H1 (cell line): ENCODE data around the gene SENP1. TPM values are rescaled to one million over a fixed set of nuclear protein-coding genes. Genes with fewer than 3 reads are reported as not detected.

ENCODE experiments used
- CTCF ChIA-PET: fragments of 300-600 bp; sonication (Branson Sonifier 250); formaldehyde crosslinking; loops from one replicate; lab custom pipeline; 2021; ENCODE audit not compliant: partially characterized antibody; lab: Charles Lee
- POLR2A ChIA-PET: fragments of 300-600 bp; sonication (Branson Sonifier 250); formaldehyde crosslinking; loops from one replicate; lab custom pipeline; 2021; ENCODE audit warnings: inconsistent platforms; ENCODE audit not compliant: partially characterized antibody; lab: Charles Lee
- DNase-seq, 2 experiments: peaks; one replicate each; pipeline versions ENCODE4 v3.0.0 to v3.0.0-alpha.2; 2010 to 2022; ENCODE audit warnings: low spot score in 2 of 2, low read depth in 1 of 2, mixed read lengths in 1 of 2
- FAIRE-seq: peaks from 2 replicates; lab custom pipeline; 2011; peaks lifted over from hg19 to GRCh38; lab: Jason Lieb, UNC
- H2AFZ ChIP-seq: 2 replicates; pipeline ENCODE4 v1.8.1; 2012; ENCODE audit warnings: low read length, inconsistent platforms
- H2AK5ac ChIP-seq: 2 replicates; pipeline ENCODE4 v1.6.1; 2013; ENCODE audit warnings: low read depth, low read length
- H2BK120ac ChIP-seq: replicated peaks from 2 replicates; pipeline ENCODE3; 2013; ENCODE audit warnings: low read depth, low read length, inconsistent platforms
- H2BK12ac ChIP-seq: 2 replicates; pipeline ENCODE4 v1.6.1; 2013; ENCODE audit warnings: low read depth, low read length
- H2BK15ac ChIP-seq: 2 replicates; pipeline ENCODE4 v1.6.1; 2013; ENCODE audit warnings: low read length
- H2BK20ac ChIP-seq: 2 replicates; pipeline ENCODE4 v1.6.1; 2013; ENCODE audit warnings: low read length
- H2BK5ac ChIP-seq: 2 replicates; pipeline ENCODE4 v1.6.1; 2013; ENCODE audit warnings: low read depth, low read length
- H3K14ac ChIP-seq: 2 replicates; pipeline ENCODE4 v1.6.1; 2013; ENCODE audit warnings: inconsistent platforms; ENCODE audit not compliant: insufficient read length
- H3K18ac ChIP-seq: 2 replicates; pipeline ENCODE4 v1.6.1; 2013; ENCODE audit warnings: low read length; ENCODE audit errors: extremely low read depth
- H3K23ac ChIP-seq: 2 replicates; pipeline ENCODE4 v1.6.1; 2013; ENCODE audit warnings: inconsistent platforms; ENCODE audit not compliant: insufficient read length
- H3K23me2 ChIP-seq: 2 replicates; pipeline ENCODE4 v1.6.1; 2013; ENCODE audit warnings: low read depth, low read length
- H3K27ac ChIP-seq: 2 replicates; pipeline ENCODE4 v1.6.1; 2011; ENCODE audit warnings: low read depth, low read length, inconsistent platforms
- H3K27me3 ChIP-seq, 4 experiments: replicated peaks in 1 of 4; 1 replicate in 1 of 4; 2 replicates in 3 of 4; pipeline versions ENCODE4 v1.6.1 to v1.8.1; 2011 to 2013; ENCODE audit warnings: low read length in 3 of 4, mild to moderate bottlenecking in 3 of 4, inconsistent platforms in 2 of 4, mixed read lengths in 2 of 4, moderate library complexity in 1 of 4; ENCODE audit not compliant: control insufficient read depth in 3 of 4, insufficient read depth in 3 of 4; ENCODE audit errors: extremely low read depth in 1 of 4
- H3K36me3 ChIP-seq, 4 experiments: 2 replicates each; pipeline versions ENCODE4 v1.6.1 to v1.8.1; 2011 to 2013; ENCODE audit warnings: mild to moderate bottlenecking in 4 of 4, low read length in 3 of 4, moderate library complexity in 2 of 4, control low read depth in 1 of 4, inconsistent platforms in 1 of 4; ENCODE audit not compliant: insufficient read depth in 4 of 4, control insufficient read depth in 2 of 4
- H3K4ac ChIP-seq: replicated peaks from 2 replicates; pipeline ENCODE3; 2013; ENCODE audit warnings: low read length, low read depth, mixed read lengths, inconsistent platforms; ENCODE audit not compliant: insufficient read length
- H3K4me1 ChIP-seq, 4 experiments: replicated peaks in 1 of 4; 1 replicate in 1 of 4; 2 replicates in 3 of 4; pipeline versions ENCODE4 v1.6.1 to v1.8.1; 2011 to 2013; ENCODE audit warnings: low read length in 3 of 4, inconsistent platforms in 2 of 4, mixed read lengths in 1 of 4; ENCODE audit not compliant: insufficient read depth in 4 of 4, control insufficient read depth in 3 of 4
- H3K4me2 ChIP-seq, 2 experiments: 2 replicates each; pipeline versions ENCODE4 v1.6.1 to v1.8.1; 2011 to 2013; ENCODE audit warnings: low read depth in 2 of 2, low read length in 2 of 2, control low read depth in 1 of 2, inconsistent platforms in 1 of 2, mild to moderate bottlenecking in 1 of 2; ENCODE audit not compliant: insufficient read depth in 1 of 2
- H3K4me3 ChIP-seq, 4 experiments: fragments of 200-600, 300-600 bp in 1 of 4; sonication (generic), shearing (Covaris generic), sonication (Bioruptor Twin) in 1 of 4; 2 replicates each; pipeline versions ENCODE4 v1.5.1 to v1.8.1; 2011 to 2016; ENCODE audit warnings: low read length in 4 of 4, low read depth in 3 of 4, control low read depth in 2 of 4, inconsistent platforms in 2 of 4, mild to moderate bottlenecking in 2 of 4, mixed read lengths in 1 of 4, moderate library complexity in 1 of 4; ENCODE audit not compliant: insufficient read depth in 2 of 4; ENCODE audit errors: extremely low read depth in 1 of 4
- H3K56ac ChIP-seq: replicated peaks from 2 replicates; pipeline ENCODE3; 2013; ENCODE audit warnings: low read depth, mild to moderate bottlenecking, mixed read lengths, low read length, inconsistent platforms; ENCODE audit not compliant: insufficient read length
- H3K79me1 ChIP-seq: 2 replicates; pipeline ENCODE4 v1.6.1; 2013; ENCODE audit warnings: low read depth, low read length, control low read depth
- H3K79me2 ChIP-seq, 2 experiments: 2 replicates each; pipeline versions ENCODE4 v1.6.1 to v1.8.1; 2012 to 2013; ENCODE audit warnings: low read length in 2 of 2, mild to moderate bottlenecking in 2 of 2, inconsistent platforms in 1 of 2; ENCODE audit not compliant: insufficient read depth in 2 of 2, control insufficient read depth in 1 of 2
- H3K9ac ChIP-seq, 4 experiments: replicated peaks in 1 of 4; 1 replicate in 1 of 4; 2 replicates in 3 of 4; pipeline versions ENCODE4 v1.6.1 to v1.8.1; 2011 to 2013; ENCODE audit warnings: low read depth in 3 of 4, low read length in 3 of 4, control low read depth in 2 of 4, mild to moderate bottlenecking in 2 of 4, moderate library complexity in 2 of 4, inconsistent platforms in 1 of 4; ENCODE audit errors: extremely low read depth in 1 of 4
- H3K9me3 ChIP-seq, 2 experiments: 2 replicates each; pipeline versions ENCODE4 v1.6.1 to v1.8.1; 2012 to 2013; ENCODE audit warnings: mild to moderate bottlenecking in 2 of 2, moderate library complexity in 2 of 2, control low read depth in 1 of 2, inconsistent platforms in 1 of 2, low read depth in 1 of 2, low read length in 1 of 2, mixed read lengths in 1 of 2; ENCODE audit not compliant: insufficient read depth in 2 of 2
- H4K20me1 ChIP-seq, 2 experiments: replicated peaks in 1 of 2; 2 replicates each; pipeline versions ENCODE3 to v1.8.1; 2011 to 2013; ENCODE audit warnings: inconsistent platforms in 2 of 2, low read length in 2 of 2, mild to moderate bottlenecking in 1 of 2; ENCODE audit not compliant: insufficient read depth in 2 of 2, control insufficient read depth in 1 of 2
- H4K5ac ChIP-seq: 2 replicates; pipeline ENCODE4 v1.6.1; 2013; ENCODE audit warnings: low read length, low read depth, mixed read lengths, inconsistent platforms; ENCODE audit not compliant: insufficient read length
- H4K8ac ChIP-seq: 2 replicates; pipeline ENCODE4 v1.8.0; 2013; ENCODE audit warnings: mild to moderate bottlenecking, moderate library complexity, low read length, inconsistent platforms; ENCODE audit not compliant: insufficient read depth; ENCODE audit errors: extremely low read depth
- H4K91ac ChIP-seq: replicated peaks from 2 replicates; pipeline ENCODE3; 2013; ENCODE audit warnings: low read length, mixed read lengths, inconsistent platforms; ENCODE audit not compliant: insufficient read length
- ASH2L ChIP-seq: fragments of 200-600, 300-600 bp; sonication (generic); IDR thresholded peaks from one replicate; pipeline ENCODE4 v1.7.1; 2017; ENCODE audit warnings: low read length
- CEBPB ChIP-seq: IDR thresholded peaks from 2 replicates; pipeline ENCODE4 v1.6.1; 2012; ENCODE audit warnings: low read depth, low read length
- CHD2 ChIP-seq: IDR thresholded peaks from 2 replicates; pipeline ENCODE4 v1.6.1; 2012; ENCODE audit warnings: low read length, improper control_type of control experiment
- EZH2 ChIP-seq: fragments of 200-600 bp; sonication (generic); IDR thresholded peaks from 2 replicates; pipeline ENCODE4 v1.7.1; 2012; ENCODE audit warnings: low read depth, mild to moderate bottlenecking, moderate library complexity, low read length, inconsistent platforms; ENCODE audit not compliant: severe bottlenecking
- FOSL1 ChIP-seq: IDR thresholded peaks from 2 replicates; pipeline ENCODE4 v1.6.1; 2011; ENCODE audit warnings: mild to moderate bottlenecking, low read depth, low read length, moderate library complexity; ENCODE audit not compliant: insufficient read depth
- HDAC6 ChIP-seq: IDR thresholded peaks from one replicate; pipeline ENCODE4 v1.7.1; 2012; ENCODE audit warnings: low read depth, mild to moderate bottlenecking, inconsistent platforms, low read length, moderate library complexity
- MAX ChIP-seq: IDR thresholded peaks from 2 replicates; pipeline ENCODE4 v1.6.1; 2012; ENCODE audit warnings: inconsistent platforms
- PHF8 ChIP-seq: fragments of 200-600 bp; sonication (generic); conservative IDR thresholded peaks from 2 replicates; pipeline ENCODE4 v1.7.1; 2012; ENCODE audit warnings: low read depth, mild to moderate bottlenecking, inconsistent platforms, low read length, moderate library complexity
- RBBP5 ChIP-seq: IDR thresholded peaks from 2 replicates; pipeline ENCODE4 v1.7.1; 2012; ENCODE audit warnings: low read depth, mild to moderate bottlenecking, inconsistent platforms, low read length, moderate library complexity, borderline replicate concordance
- RNF2 ChIP-seq: fragments of 200-900, 300-1000 bp; sonication (generic); IDR thresholded peaks from 2 replicates; pipeline ENCODE4 v1.7.1; 2016; ENCODE audit warnings: borderline replicate concordance, low read depth, mild to moderate bottlenecking, antibody characterized with exemption, low read length; ENCODE audit not compliant: poor library complexity, severe bottlenecking; ENCODE audit errors: missing control alignments
- SAP30 ChIP-seq: fragments of 300-600 bp; sonication (generic); IDR thresholded peaks from 2 replicates; pipeline ENCODE4 v1.7.1; 2012; ENCODE audit warnings: low read length, moderate library complexity, mild to moderate bottlenecking, inconsistent platforms; ENCODE audit not compliant: insufficient read depth, insufficient replicate concordance
- SUZ12 ChIP-seq: fragments of 200-600 bp; sonication (generic); IDR thresholded peaks from 2 replicates; pipeline ENCODE4 v1.6.1; 2012; ENCODE audit warnings: mild to moderate bottlenecking, inconsistent platforms, low read length, moderate library complexity, mixed read lengths
- TCF12 ChIP-seq: IDR thresholded peaks from 2 replicates; pipeline ENCODE4 v1.6.1; 2011; ENCODE audit warnings: low read depth, mild to moderate bottlenecking, low read length
- WGBS, 2 experiments: shearing (Covaris generic) in 1 of 2; methylation state at CpG; one replicate each; pipeline versions ENCODE4 v1.1.6 to v1.1.7; 2013 to 2015; ENCODE audit warnings: low lambda C conversion rate in 2 of 2, mixed read lengths in 2 of 2, inconsistent platforms in 1 of 2, low coverage in 1 of 2, missing lambda C conversion rate in 1 of 2; ENCODE audit not compliant: insufficient replicate concordance in 2 of 2, insufficient coverage in 1 of 2, insufficient read length in 1 of 2; ENCODE audit errors: extremely low coverage in 1 of 2, missing lambda C conversion rate in 1 of 2; 5-methylcytosine and 5-hydroxymethylcytosine counted together
- polyA plus RNA-seq, 7 experiments: library from polyadenylated mRNA; depleted of rRNA in 3 of 7; stranded (reverse) in 5 of 7; unstranded in 2 of 7; fragments of >200 nt in 5 of 7; fragments of 200-250 nt in 2 of 7; gene quantifications; 1 replicate in 5 of 7; 2 replicates in 1 of 7; 4 replicates in 1 of 7; pipeline versions ENCODE4 v1.2.1 to v1.2.3, GENCODE V29; 2011 to 2013; ENCODE audit warnings: missing spikeins in 2 of 7, mixed read lengths in 2 of 7
- total RNA-seq: library from RNA; stranded (reverse); fragmentation: NEBNext Ultra II Directional; extraction: Animal tissue kit (Norgen Biotek cat#: 25700); gene quantifications from 2 replicates; pipeline ENCODE4 v1.2.1, GENCODE V29; 2021

SENP1 gene
- total and polyA plus RNA-seq, 2 of the 8 experiments (the other 6 are each of a cell fraction or from before 2014, with no cell fraction given): 14.2 to 31.5 TPM

DNA sequence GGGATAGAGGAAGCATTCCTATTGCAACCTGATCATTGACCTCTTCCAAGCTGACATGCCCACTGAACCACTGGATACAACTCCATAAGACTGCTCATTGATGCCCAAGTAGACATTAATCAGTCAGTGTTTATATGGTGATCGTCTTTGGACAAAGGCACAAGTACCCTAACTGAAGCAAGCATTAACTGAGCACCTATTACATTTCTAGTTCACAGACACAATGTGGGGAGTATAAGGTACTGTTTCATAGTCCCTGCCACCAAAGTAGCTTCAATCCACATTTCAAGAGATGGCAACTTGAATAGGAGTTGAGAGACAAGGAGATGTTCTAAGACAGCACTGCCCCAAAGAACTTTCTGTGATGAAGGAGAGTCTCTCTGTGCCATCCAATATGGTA lies 90.8 kb downstream of the SENP1 start:
- POLR2A ChIA-PET: interaction anchor here (1.0 to 1.2 kb wide), 2 partner anchors 16 to 22 kb away, joined by 3 to 4 read pairs; no protein-coding TSS in a partner anchor
- Histone ChIP-seq H2AK5ac (no peak overlapping the region), H3K4me3 (no peak overlapping the region), H3K27ac (no peak overlapping the region), H3K14ac (no peak overlapping the region), H4K8ac (no peak overlapping the region), H3K4ac (no peak overlapping the region), H4K20me1 (peaks cover 3 to 5% of the 10 kb centered on the region in 2 experiments), H2AFZ (no peak overlapping the region), H3K79me1 (no peaks in the 10 kb centered on the region), H3K4me2 (no peak overlapping the region), H2BK12ac (no peak overlapping the region), H3K18ac (no peak overlapping the region), H3K23ac (no peak overlapping the region), H2BK20ac (no peak overlapping the region), H3K36me3 (no peaks in the 10 kb centered on the region), H3K9me3 (no peaks in the 10 kb centered on the region), H2BK15ac (no peak overlapping the region), H3K23me2 (no peaks in the 10 kb centered on the region), H2BK120ac (no peak overlapping the region), H3K27me3 (peaks cover 87 to 100% (median 97%) of the 10 kb centered on the region in 4 experiments), H3K79me2 (no peaks in the 10 kb centered on the region), H4K91ac (no peak overlapping the region), H3K56ac (no peak overlapping the region), H3K9ac (no peak overlapping the region), H2BK5ac (no peak overlapping the region), H3K4me1 (no peaks in the 10 kb centered on the region), H4K5ac (no peak overlapping the region)
- CTCF ChIA-PET: interaction anchor here (0.9 to 4.8 kb wide), 3 partner anchors 10 to 16 kb away, joined by 3 to 21 read pairs (median 7); partner anchors contain the start of gene COL2A1
- WGBS, 2 experiments: 28% methylated on average over 1 of the region's 1 CpG; no CpG with 5 or more reads in 1 of the 2 experiments
- no peak for DNase-seq
- FAIRE-seq: no peak
- TF ChIP-seq MAX (no peak), RBBP5 (no peak), ASH2L (no peak), FOSL1 (no peak), CHD2 (no peak), HDAC6 (no peak), EZH2 (no peak), PHF8 (no peak), SAP30 (no peak), TCF12 (no peak), CEBPB (no peak), SUZ12 (no peak), RNF2 (no peak)
